Retinal pigment epithelial cell (primary cell): Measurements from ENCODE around the gene ZMPSTE24.
"Not testable (repeated sequence)": the region's sequence is repeated elsewhere in the genome, so short reads cannot be mapped to it uniquely, and the experiment has no call there.

ENCODE experiments used
- DNase-seq: peaks from one replicate; pipeline ENCODE4 v3.0.0-alpha.2; 2010; ENCODE audit warnings: low read depth
- H3K4me3 ChIP-seq: 2 replicates; pipeline ENCODE4 v1.5.1; 2011; ENCODE audit warnings: mild to moderate bottlenecking, low read length, control low read depth, moderate library complexity
- TF ChIP-seq, protein P1 (sequence below): conservative IDR thresholded peaks from 2 replicates; pipeline ENCODE4 v1.5.1; 2011; ENCODE audit warnings: low read depth, low read length, control low read depth, inconsistent platforms

Gene ZMPSTE24

GRCh38 chr1:40257688-40258444 lies at the start of gene ZMPSTE24:
Gene ZMPSTE24, plus strand, starts transcription at chr1:40258236. Its CDS starts 36 bp downstream, at chr1:40258272.
- TF ChIP-seq, protein P1, sequence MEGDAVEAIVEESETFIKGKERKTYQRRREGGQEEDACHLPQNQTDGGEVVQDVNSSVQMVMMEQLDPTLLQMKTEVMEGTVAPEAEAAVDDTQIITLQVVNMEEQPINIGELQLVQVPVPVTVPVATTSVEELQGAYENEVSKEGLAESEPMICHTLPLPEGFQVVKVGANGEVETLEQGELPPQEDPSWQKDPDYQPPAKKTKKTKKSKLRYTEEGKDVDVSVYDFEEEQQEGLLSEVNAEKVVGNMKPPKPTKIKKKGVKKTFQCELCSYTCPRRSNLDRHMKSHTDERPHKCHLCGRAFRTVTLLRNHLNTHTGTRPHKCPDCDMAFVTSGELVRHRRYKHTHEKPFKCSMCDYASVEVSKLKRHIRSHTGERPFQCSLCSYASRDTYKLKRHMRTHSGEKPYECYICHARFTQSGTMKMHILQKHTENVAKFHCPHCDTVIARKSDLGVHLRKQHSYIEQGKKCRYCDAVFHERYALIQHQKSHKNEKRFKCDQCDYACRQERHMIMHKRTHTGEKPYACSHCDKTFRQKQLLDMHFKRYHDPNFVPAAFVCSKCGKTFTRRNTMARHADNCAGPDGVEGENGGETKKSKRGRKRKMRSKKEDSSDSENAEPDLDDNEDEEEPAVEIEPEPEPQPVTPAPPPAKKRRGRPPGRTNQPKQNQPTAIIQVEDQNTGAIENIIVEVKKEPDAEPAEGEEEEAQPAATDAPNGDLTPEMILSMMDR = no peak
- DNase-seq = peak; percentile 95

DNA sequence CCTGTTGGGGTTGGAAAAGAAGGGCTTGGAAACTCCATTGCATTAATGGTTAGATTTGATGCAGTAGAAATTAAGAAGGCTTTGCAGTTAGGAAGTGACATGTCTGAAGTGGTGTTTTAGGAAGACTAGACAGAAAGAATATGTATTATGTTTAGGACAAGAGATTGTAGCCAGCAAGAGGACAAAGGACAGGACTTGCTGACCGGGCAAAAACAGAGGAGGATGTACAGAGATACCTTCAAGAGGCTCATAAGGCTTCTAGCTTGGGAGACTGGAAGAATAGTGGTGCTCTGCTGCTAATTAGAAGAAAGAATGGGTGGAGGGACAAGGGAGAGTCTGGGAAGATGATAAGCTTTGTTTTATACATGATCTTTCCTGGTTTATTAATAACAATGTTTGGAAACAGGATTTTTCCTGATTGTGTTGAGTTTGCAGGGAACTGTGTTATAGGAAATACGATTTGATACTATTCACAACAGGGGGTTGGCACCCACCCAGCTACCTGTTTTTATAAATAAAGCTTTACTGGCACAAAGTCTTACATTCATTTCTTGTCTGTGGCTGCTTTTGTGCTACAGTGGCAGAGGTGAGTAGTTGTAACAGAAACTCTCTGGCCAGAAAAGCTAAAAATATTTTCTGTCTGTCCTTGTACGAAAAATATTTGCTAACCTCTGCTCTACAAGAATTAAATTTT lies 47.4 kb upstream of the ZMPSTE24 start:
- no peak for DNase-seq
- H3K4me3 ChIP-seq = no peak overlapping the region
- TF ChIP-seq, protein P1 = no peak

More at GRCh38 chr1:40257688-40258444, at the start of gene ZMPSTE24:
- H3K4me3 ChIP-seq = peak within 1 kb of the TSS; percentile 83

DNA sequence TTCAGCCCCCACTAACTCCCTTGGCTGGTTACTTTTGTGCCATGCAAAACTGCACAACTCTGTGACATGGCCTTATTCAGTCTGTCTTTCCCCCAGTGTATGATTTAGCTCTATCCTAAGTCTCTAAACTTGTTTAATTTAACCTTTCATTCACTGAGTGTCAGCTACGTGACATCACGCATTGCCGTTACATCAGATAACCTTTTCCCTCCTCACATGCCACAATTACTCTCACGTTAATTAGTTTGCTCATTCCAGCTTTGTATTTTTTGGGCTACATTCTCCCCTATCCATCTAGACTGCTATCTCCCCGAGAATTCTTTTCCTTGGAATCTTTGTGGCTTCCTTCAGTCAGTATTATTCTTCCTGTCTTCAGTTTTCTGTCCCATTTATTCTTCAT lies 39.7 kb upstream of the ZMPSTE24 start:
- no peak for DNase-seq
- TF ChIP-seq, protein P1 = no peak
- no peak overlapping the region for H3K4me3 ChIP-seq

DNA sequence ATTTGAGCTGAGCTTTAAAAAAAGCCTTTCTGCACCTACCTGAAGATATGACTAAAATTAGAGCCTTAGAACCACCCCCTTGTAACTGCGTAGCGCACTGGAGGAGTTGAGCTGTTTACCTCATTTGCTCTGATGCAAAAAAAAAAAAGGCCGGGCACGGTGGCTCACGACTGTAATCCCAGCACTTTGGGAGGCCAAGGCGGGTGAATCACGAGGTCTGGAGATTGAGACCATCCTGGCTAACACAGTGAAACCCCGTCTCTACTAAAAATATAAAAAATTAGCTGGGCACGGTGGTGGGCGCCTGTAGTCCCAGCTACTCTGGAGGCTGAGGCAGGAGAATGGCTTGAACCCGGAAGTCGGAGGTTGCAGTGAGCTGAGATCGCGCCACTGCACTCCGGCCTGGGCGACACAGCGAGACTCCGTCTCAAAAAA lies 36.5 kb upstream of the ZMPSTE24 start:
- not testable (repeated sequence) for DNase-seq, H3K4me3 ChIP-seq

GRCh38 chr1:40221977-40222772 lies 35.9 kb upstream of the ZMPSTE24 start:
- no peak overlapping the region for H3K4me3 ChIP-seq
- no peak for DNase-seq
- TF ChIP-seq, protein P1 = no peak

GRCh38 chr1:40224040-40224439 lies 34.0 kb upstream of the ZMPSTE24 start:
- no peak for DNase-seq
- H3K4me3 ChIP-seq = no peak overlapping the region
- TF ChIP-seq, protein P1 = no peak

DNA sequence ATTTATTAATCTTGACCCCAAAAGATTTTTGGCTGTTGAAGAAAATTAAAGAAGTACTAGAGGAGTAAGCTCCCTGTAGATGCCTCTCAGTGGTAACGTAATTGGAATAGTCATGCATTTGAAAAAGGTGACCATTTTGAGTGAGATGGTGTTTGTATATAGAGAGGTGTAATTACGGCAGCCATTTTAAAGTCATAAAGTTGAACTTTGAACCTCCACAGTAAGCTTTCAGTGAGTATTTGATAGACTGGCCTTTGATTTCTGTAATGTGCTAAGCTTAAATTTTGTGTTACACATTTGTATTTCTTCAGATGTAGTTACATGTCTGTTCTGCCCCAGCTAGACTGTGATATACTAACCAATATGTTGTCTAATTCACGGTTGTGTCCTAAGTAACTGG lies 31.8 kb upstream of the ZMPSTE24 start:
- TF ChIP-seq, protein P1 = no peak
- DNase-seq = no peak
- H3K4me3 ChIP-seq = no peak overlapping the region
